ENCODE data around the gene PLD4.
"Not testable (repeated sequence)": the region's sequence is repeated elsewhere in the genome, so short reads cannot be mapped to it uniquely, and the experiment has no call there.

PLD4 gene

DNA sequence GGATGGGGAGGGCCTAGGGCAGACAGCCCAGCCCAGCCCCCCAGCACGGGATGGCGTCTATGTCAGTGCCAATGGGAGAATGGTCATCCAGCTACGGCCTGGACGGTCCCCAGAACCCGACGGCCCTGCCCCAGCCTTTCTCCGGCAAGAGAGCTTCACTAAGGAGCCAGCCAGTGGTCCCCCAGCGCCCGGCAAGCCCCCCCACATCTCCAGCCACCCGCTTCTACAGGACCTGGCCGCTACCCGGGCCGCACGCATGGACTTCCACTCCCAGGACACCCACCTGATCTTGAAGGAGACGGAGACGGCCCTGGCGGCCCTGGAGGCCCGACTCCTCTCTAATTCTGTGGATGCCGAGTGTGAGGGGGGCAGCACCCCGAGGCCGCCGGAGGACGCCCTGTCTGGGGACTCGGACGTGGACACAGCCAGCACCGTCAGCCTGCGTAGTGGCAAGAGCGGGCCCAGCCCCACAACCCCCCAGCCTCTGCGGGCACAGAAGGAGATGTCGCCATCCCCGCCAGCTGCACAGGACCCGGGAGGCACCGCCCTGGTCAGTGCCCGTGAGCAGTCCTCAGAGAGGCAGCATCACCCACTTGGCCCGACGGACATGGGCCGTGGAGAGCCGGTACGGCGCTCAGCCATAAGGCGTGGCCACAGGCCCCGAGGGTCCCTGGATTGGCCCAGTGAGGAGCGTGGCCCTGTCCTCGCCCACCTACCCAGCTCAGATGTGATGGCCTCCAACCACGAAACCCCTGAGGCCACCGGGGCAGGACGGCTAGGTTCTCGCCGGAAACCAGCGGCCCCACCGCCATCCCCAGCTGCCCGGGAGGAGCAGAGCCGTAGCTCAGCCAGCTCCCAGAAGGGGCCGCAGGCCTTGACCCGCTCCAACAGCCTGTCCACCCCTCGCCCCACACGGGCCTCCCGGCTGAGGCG lies 37.7 kb upstream of the PLD4 start:
- no peak for DNase-seq

DNA sequence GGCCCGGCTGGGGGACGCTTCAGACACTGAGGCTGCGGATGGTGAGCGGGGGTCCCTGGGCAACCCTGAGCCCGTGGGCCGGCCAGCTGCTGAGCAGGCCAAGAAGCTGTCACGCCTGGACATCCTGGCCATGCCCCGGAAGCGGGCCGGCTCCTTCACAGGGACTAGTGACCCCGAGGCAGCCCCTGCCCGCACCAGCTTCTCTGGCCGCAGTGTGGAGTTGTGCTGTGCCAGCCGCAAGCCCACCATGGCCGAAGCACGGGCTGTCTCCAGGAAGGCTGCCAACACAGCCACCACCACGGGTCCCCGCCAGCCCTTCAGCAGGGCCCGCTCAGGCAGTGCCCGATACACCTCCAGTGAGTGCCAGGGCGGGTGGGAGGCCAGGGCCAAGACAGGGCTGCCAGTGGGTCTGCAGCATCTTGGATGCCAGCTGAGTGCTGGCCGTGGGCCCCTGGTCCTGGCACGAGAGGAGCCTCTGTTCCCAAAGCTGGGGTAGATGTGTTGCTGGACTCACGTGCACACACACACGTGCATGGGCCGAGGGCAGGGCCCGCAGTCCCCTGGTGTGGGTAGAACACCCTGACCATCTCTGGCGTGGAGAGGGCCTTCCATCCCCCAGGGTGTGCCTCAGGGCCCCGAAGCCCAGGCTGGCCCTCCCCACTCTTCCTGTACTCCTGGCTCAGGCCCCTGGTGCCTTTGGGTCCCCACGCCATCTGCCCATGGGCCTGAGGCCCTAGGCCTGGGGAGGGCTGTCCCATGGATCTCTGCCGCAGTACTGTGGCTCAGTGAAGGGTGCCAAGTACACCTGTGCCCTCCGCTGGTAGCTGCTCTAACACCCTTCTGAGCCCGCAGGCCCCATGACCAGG lies 36.8 kb upstream of the PLD4 start:
- DNase-seq, result no peak

DNA sequence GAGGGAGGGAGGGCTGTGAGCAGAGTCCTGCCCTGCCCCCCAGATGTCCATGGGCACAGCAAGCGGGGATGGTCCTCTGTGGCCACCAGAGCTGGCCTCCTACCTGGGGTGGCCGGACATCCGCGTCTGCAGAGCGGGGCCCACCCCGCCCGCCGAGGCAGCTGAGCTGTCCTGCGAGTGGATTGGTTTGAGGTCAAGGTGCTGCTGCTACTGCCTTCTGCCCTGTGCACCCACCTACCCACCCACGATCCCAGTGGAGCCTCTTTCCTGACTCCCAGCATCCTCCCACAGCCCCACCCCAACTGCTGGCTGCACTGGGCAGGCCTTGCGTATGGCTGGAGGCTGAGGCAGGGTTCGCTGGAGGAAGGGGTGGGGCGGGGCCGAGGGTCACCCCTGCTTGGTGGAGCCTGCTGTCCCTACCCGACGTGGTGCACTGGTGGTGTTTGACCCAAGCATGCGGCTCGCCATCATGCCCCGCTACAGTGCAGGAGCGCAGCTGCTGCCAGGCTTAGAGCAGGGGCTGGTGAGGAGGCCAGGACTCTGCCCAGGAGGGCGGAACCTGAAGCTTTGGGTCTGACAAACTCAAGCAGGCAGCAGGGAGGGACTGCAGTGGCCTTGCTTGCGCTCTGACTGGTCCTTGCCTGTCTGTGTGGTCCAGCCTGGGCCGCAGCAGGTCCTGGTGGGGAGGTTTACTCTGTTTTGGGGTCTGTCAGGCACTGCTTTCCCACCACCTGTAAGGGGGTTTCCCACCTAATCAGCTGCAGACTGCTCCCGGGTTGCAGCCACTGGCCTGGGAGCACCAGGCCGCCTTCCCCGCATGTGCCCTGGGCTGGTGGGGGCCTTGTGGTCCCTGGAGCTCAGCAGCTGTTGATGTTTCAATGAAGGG lies 35.9 kb upstream of the PLD4 start:
- no peak for DNase-seq

DNA sequence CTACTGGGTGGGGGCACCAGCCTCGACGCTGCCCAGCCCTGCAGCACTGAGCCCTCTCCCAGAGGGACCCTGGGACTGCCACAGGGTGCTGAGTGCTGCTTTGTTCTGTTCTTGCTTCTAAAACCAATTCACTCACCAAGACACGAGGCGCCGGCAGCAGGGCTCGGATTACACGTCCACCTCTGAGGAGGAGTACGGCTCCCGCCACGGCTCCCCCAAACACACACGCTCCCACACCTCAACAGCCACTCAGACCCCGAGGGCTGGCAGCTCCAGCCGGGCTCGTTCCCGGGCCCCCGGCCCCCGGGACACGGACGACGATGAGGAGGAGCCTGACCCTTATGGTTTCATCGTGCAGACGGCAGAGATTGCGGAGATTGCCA lies 35.3 kb upstream of the PLD4 start:
- DNase-seq, result no peak

DNA sequence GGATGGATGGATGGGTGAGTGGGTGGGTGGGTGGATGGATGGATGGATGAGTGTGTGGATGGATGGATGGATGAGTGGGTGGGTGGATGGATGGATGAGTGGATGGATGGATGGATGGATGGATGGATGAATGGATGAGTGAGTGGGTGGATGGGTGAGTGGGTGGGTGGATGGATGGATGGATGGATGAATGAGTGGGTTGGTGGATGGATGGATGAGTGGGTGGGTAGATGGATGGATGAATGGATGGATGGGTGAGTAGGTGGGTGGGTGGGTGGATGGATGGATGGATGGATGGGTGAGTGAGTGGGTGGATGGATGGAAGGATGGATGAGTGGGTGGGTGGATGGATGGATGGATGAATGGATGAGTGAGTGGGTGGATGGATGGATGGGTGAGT lies 34.4 kb upstream of the PLD4 start:
- DNase-seq, result not testable (repeated sequence)

DNA sequence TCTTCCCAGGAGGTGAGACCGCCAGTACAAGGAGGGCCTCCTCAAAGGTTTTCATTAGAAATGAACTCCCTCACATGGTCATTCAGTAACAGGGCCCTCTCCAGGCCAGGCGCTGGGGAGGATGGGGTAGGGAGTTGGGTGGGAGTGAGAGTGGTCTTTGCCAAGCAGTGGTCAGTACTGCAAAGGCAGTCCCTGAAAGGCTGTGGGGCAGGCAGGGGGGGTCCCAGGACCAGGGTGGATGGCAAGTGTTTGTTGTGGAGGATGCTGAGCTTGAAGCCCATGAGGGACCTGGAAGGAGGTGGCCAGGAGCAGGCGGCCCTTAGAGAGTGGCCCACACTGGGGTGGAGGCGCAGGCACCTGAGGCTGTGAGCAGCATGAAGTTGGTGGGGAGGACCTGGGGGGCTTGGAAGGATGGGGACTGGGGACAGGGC lies 33.5 kb upstream of the PLD4 start:
- no peak for DNase-seq

DNA sequence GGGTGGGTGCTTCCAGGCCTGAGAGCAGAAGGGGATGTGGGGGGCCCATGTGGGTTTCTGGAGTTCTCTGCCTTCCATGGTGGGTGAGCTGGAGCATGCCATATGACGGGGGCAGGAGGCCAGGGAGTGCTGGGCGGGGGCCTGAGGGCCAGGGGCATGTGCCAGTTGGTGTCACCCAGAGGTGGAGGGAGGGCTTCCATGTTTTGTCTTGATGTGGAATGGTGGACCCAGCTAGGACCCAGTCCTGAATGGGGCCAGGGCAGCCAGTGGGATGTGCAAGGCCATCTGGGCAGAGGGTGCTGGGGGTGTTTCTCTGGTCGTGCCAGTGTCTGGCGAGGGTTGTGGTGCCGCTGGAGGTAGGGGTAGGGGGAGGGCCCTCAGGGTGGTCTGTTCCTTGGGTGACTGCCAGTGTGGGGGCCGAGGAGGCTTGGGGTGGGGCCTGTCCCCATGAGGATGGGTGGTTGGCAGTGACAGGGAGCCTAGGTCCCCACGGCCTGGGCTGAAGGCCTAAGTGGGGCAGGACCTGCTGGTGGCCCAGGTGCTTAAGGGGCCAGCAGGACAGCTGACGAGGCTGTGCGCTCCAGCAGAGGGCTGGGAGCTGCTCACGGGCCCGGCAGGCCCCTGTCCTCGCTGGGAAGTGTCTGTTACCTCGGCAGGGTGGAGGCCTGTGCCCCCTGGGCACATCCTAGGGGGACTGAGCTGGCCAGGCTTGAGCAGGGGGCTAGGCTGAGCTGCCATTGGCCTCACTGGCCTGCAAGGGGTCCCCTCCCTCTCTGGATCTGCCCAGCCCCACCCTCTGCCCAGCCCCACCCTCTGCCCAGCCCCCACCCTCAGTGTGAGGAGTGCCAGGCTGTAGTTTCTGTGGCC lies 32.8 kb upstream of the PLD4 start:
- no peak for DNase-seq

DNA sequence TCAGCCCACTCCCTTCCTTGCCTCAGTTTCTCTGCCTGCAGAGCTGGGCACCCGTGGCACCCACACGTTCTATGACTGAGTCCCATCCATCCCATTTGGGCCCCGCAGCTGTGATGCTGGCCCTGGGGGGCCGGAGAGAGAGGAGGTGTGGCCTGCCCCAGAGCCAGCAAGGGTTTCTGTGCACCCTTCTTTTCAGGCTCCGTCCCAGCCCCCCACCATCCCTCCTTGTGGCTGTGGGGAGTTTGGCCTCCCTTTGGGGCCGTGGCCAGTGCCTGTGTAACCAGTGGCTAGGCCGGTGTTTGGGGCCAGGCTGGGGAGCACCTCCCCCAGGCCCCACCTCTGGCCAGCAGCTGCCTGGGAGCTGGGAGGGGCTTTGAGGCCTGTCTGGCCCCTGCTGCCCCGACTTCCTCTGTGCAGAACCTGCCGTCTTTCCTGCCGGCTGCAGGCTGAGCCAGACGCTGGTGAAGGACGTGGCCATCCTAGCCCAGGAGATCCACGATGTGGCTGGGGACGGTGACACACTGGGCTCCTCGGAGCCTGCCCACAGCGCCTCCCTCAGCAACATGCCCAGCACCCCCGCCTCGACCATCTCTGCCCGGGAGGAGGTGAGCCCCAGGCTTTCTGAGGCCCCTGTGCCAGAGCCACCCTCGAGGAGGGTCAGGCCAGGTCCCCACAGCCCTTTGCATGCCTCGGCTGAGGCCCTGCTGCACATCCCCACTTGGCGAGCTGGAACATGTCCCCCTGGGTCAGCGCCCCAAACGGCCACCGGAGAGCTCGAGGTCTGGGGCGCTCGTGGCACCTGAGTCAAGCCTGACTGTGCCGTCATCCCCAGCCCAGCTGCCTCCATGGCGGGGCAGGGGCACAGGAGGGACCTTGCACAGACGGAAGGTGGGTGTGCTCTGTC lies 31.9 kb upstream of the PLD4 start:
- no peak for DNase-seq

DNA sequence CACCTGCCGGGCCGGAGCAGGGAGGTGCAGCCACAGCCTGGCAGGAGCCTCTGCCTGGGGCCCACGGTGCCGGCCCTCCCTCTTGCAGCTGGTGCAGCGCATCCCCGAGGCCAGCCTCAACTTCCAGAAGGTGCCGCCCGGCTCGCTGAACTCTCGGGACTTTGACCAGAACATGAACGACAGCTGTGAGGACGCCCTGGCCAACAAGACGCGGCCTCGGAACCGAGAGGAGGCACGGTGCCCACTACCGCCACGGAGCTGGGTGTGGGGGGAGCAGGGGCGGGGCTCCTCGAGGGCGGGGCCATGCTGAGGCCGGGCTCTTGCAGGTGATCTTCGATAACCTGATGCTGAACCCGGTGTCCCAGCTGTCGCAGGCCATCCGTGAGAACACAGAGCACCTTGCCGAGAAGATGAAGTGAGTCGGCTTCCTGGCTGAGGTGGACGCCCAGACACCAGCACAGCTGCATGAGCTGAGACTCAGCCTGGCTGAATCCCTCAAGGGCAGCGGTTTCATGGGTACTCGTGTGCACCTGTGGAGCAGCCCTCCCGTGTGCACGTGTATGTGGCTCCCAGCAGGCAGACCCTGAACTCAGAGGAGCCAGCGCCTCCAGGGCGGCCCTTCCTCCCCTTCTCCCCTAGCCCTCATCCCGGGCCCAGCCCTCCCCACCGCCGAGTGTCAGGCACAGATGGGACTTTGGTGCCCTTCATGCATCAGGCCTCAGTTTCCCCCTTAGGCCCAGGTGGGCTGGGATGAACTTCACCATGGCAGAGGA lies 31.1 kb upstream of the PLD4 start:
- DNase-seq, result no peak

DNA sequence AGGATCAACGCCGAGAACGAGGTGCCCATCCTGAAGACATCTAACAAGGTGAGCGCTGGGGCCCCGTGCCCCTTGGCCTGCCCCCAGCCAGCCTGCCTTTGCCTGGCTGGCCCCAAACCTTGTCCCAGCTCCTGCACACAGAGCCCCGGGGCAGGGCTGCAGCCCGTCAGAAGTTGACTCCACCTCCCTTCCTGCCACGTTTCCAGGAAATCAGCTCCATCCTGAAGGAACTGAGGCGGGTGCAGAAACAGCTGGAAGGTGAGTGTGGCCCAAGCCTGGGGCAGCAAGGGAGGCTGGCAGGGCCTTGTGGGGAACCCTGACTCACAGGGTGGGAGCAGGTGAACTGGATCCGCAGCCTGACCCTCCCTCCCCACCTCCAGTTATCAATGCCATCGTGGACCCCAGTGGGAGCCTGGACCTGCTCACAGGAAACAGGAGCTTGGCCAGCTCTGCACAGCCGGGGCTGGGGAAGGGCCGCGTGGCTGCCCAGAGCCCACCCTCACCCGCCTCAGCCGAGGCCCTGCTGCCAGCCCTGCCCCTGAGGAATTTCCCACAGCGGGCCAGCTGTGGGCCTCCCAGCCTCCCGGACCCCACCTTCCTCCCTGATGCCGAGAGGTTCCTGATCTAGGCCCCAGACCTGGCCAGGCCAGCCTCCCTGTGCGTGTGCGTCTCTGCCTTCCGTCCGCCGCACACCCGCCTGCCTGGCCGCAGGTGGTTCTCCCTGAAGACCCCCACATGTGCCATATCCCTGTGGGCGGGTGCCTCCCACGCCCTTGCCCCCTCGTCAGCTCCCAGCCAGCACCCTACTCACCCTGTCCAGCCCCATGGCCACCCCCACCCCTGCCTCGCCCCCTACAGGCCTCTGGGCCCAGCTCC lies 30.1 kb upstream of the PLD4 start:
- DNase-seq, result no peak

DNA sequence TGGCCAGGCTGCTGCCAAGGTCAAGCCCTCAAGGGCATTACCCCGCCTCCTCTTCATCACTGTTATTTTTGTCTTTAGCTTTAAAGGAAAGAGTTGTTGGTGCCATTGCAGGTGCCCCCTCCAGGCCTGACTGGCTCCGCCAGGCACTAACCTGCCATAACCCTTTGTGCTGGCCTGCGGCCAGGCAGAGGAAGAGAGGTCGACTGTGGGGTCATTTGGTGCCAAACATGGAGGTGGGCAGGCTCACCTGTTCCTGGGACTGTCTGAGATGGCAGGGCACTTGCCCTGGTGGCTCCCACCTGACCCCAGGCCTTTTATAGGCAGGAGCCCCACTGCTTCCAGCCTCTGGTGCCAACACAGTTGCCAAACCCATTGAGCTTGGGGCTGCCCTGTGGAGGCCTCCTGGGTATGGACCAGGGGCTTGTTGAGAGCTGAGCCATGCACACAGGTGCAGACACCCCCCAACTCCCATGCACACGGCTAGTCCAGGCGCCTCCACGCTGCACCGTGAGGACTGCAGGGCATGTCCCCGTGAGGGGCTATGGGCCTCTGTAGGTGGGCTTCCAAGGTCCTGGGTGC lies 29.4 kb upstream of the PLD4 start:
- no peak for DNase-seq

DNA sequence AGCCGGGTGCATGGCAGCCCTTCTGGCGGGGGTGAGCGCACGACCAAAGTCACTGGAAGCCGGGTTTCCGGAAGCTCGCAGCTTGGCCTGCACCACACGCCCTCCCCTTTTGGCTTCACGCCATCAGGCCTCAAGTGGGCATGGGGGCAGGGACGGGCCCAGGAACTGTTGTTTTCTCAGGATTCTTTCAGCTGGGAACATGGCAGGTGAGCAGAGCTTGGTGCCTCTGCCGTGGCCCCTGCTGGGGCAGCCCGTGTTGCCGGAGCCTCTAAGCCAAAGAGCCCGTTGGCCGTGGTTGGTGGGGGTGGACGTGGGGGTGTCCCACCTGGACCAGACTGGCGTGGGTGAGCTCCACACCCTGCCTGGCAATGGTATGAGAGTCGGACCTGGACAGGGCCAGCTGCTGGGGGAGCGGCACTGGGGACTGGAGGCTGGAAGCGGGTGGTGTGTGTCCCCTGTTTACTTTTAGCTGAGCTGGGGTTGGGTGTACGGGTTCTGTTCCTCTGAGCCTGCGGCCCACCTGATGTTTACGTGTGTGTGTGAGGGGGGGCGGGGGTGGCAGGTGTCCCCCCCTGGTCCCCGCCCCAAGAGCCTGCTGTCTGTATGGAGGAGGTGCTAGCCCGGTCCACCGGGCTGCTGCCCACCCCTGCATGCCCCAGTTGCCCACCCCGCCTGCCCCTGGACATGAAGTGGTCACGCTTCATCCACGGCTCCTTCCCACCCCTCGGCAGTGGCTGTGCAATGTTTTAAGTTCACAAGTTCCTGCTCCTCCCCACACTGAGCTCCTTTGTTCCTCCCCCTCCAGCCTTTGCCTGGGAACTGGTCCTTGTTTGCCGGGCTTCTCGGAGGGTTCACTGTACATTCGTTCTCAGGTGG lies 28.7 kb upstream of the PLD4 start:
- no peak for DNase-seq

DNA sequence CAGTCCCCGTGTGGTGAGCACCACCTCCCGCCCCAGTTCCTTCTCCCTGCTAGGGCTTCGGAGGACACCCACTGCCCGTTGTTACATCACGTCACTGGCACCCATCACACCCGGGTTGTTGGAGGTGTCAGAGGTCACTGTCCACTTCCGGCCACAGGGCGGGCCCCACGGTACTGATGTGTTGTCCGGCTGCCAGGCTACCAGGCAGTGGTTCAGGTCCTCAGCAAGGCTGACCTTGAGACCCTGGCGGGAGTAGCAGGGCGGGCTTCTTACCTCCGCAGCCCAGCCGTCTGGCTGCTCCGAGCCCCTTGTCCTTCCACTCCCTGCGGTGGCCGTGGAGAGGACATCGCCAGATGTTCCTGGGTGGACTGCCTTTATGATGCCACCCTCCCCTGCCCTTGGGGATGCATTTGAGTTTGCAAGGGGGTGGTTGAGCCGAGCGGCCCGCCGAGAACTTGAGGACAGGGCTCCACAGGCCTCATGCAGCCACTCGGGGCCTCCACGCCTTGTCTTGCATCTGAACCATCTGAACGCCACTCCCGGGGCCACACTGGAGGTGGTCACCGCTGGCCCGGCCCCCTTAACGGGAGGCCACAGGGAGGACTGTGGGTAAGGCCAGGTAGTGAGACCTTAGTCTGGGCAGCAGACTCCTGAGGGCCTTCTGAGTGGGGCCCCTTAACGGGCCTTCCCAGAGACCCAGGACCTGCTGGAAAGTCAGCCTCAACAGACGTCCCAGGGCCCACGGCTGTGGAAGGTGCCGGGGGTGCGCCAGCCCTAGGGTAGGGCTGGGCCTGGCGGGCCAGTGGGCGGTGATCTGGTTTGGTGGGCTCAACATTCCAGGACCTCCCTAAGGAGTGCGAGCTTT lies 27.1 kb upstream of the PLD4 start:
- DNase-seq, result no peak

DNA sequence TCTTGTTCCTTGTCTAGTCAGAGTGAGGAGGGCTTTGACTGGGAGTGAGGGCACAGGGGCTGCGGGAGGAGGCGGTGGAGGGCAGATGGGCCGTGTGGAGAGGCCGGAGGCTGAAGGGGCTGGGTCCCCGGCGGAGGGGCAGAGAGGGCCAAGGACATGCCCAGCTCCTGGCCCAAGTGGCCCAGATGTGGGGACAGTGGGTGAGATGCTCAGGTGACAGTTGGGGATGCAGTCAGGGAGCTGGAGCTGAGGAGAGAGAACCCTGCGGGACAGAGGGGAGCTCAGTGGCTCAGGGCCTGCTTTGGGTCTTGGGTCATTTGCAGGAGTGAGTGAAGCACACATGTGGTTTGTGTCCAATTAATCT lies 26.5 kb upstream of the PLD4 start:
- no peak for DNase-seq

DNA sequence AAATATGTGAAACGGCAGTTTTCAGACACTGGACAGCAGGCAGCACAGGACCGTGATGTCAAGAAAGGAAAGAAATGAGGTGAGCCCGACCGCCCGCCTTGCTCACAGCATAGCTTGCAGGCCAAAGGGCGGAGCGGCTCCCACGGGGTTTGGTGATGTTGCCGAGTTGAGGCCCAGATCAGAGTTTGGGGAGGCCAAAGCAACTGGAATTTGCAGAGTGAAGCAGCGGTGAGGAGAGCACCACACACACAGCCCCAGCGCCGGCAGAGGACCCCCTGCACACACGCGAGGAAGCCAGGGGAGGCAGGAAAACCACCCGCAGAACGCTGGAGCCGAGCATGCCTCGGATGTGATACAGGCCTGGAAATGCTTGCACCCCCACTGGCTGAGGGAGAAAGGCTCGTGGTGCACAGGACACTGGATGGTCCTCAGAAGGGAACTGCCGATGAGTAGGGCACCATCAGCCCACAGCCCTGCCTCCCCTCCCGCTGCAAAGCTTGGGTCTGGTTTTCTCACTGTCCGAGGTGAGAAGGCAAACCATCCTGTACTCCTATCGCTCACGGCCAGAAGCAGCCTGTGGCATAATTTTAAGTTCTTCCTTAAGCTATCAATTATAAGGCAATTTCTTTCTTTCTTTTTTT lies 25.7 kb upstream of the PLD4 start:
- DNase-seq, result no peak

DNA sequence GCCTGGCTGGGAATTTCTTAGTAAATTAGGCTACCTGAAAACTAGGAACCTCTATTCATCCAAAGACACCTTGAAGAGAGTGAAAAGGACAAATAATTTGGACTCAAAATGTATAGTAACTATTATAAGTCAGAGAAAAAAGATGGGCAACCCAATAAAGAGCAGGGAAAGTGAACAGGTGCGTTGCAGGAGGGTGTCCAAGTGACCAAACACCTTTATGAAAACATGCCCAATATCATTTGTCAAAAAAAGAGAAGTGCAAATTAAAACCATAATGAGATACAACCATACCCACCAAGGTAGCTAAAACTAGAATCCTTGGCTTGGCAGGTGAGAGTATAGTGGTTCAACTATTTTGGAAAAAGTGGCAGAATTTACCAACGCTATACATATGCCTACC lies 24.9 kb upstream of the PLD4 start:
- no peak for DNase-seq
